ENCODE measurements around the gene RPL7A. TPM values are rescaled to one million over a fixed set of nuclear protein-coding genes. Genes with fewer than 3 reads are reported as not detected.

Gene RPL7A
- total and polyA plus RNA-seq, 2 of the 4 experiments (the other 2 are of a cell fraction) = 3,220 to 4,096 TPM

DNA sequence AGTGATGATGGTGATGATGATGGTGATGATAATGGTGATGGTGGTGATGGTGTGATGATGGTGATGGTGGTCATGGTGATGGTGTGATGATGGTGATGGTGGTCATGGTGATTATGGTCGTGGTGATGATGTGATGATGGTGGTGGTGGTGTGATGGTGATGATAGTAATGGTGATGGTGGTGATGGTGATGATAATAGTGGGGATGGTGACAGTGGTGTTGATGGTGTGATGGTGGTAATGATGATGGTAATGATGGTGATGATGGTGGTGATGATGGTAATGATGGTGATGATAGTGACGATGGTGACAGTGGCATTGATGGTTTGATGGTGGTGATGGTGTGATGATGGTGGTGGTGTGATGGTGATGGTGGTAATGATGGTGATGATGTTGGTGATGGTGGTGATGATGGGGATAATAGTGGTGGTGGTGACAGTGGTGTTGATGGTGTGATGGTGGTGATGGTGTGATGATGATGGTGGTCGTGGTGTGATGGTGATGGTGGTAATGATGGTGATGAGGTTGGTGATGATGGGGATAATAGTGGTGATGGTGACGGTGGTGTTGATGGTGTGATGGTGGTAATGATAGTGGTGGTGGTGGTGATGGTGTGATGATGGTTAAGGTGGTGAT, 34.6 kb downstream of the RPL7A start:
- no peak for ATAC-seq (ENCODE audit: low read depth)
- H2BK20ac ChIP-seq (ENCODE audit: low read depth, low read length) = no peak overlapping the region

More for the DNA sequence above, 34.6 kb downstream of the RPL7A start:
- Histone ChIP-seq H4K5ac (ENCODE audit: low read depth, low read length) (no peak overlapping the region), H2AK9ac (replicated peaks; ENCODE audit: low read depth, low read length, poor library complexity) (no peak overlapping the region), H3K36me3 (ENCODE audit: control insufficient read depth, insufficient read depth, low read length) (no peaks in the 10 kb centered on the region), H3K56ac (ENCODE audit: extremely low read depth, insufficient read depth, low read length) (no peak overlapping the region), H4K91ac (ENCODE audit: insufficient read depth, low read depth, low read length) (no peak overlapping the region), H3K4me2 (ENCODE audit: low read depth, low read length) (no peak overlapping the region), H3K4ac (ENCODE audit: low read depth, low read length) (no peak overlapping the region), H2AFZ (replicated peaks; ENCODE audit: low read length, poor library complexity) (no peak overlapping the region), H3K14ac (replicated peaks; ENCODE audit: low read depth, low read length) (no peak overlapping the region), H3K79me1 (ENCODE audit: low read depth in 1 of 2, low read length in 2 of 2) (no peaks in the 10 kb centered on the region), H2BK120ac (ENCODE audit: low read depth, low read length) (no peak overlapping the region), H3K27ac (ENCODE audit: insufficient read depth, low read length) (no peak overlapping the region), H2BK5ac (ENCODE audit: low read depth, low read length, poor library complexity, severe bottlenecking) (peak overlapping the region; percentile 81), H3K9ac (ENCODE audit: low read depth, low read length) (no peak overlapping the region), H2AK5ac (ENCODE audit: low read depth, low read length) (no peak overlapping the region), H4K8ac (ENCODE audit: low read depth in 2 of 2, low read length in 2 of 2) (no peak overlapping the region), H2BK15ac (ENCODE audit: low read depth, low read length) (no peak overlapping the region), H4K20me1 (ENCODE audit: insufficient read depth, low read length) (no peaks in the 10 kb centered on the region; the same call in 1 of the 2 replicates), H3K9me1 (ENCODE audit: insufficient read depth, low read length) (no peaks in the 10 kb centered on the region), H3K27me3 (ENCODE audit: control insufficient read depth, insufficient read depth, low read length) (no peaks in the 10 kb centered on the region), H3K23ac (ENCODE audit: low read depth, low read length) (no peak overlapping the region), H3K4me3 (ENCODE audit: insufficient read depth, low read depth, low read length) (no peak overlapping the region), H3K4me1 (ENCODE audit: control insufficient read depth, insufficient read depth, low read length) (no peaks in the 10 kb centered on the region), H3K9me3 (ENCODE audit: control insufficient read depth, insufficient read depth, low read length) (no peaks in the 10 kb centered on the region), H3K18ac (ENCODE audit: low read depth, low read length) (no peak overlapping the region)
- no TSS peak for BruUV-seq (replicated peaks)
- in situ Hi-C loops (cut with MboI; ENCODE audit: low sequenced_read_pairs) = no loop called here
- TF ChIP-seq CEBPB (IDR thresholded peaks at IDR 0.05; ENCODE audit: low read depth, low read length) (no peak), FOS (IDR thresholded peaks at IDR 0.05; ENCODE audit: low read depth, low read length) (no peak), RFX5 (IDR thresholded peaks at IDR 0.05; ENCODE audit: low read depth, low read length) (no peak), RAD21 (IDR thresholded peaks at IDR 0.05; ENCODE audit: low read length) (no peak)
- TF ChIP-seq, protein P1, sequence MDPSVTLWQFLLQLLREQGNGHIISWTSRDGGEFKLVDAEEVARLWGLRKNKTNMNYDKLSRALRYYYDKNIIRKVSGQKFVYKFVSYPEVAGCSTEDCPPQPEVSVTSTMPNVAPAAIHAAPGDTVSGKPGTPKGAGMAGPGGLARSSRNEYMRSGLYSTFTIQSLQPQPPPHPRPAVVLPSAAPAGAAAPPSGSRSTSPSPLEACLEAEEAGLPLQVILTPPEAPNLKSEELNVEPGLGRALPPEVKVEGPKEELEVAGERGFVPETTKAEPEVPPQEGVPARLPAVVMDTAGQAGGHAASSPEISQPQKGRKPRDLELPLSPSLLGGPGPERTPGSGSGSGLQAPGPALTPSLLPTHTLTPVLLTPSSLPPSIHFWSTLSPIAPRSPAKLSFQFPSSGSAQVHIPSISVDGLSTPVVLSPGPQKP (IDR thresholded peaks at IDR 0.05; ENCODE audit: borderline replicate concordance, low read depth, low read length) = no peak
- intact Hi-C loops (cut with micrococcal nuclease) = no loop called here
- 76% methylated on average over 4 of the region's 4 CpGs; no CpG with 5 or more reads in 1 of the 2 experiments for WGBS, 2 experiments (ENCODE audit: extremely low coverage in 2 of 2, insufficient read length in 1 of 2)
- DNase-seq = no peak
- CTCF ChIA-PET = no interaction called here
- POLR2A ChIA-PET (ENCODE audit: unreplicated experiment) = no interaction called here
- dilution Hi-C loops (cut with HindIII; ENCODE audit: low sequenced_read_pairs, unreplicated experiment) = no loop called here

All from IMR-90 (cell line).